Large intestine (tissue), 3 donors: ENCODE measurements around the gene PAMR1. TPM values are rescaled to one million over a fixed set of nuclear protein-coding genes. Genes with fewer than 3 reads are reported as not detected.
"Not testable (repeated sequence)": the region's sequence is repeated elsewhere in the genome, so short reads cannot be mapped to it uniquely, and the experiment has no call there.

Experiments used
- DNase-seq, 2 donors: peaks; one replicate each; pipeline versions ENCODE4 v3.0.0 to v3.0.0-alpha.2; 2013
- H3K27ac ChIP-seq: one replicate; pipeline ENCODE4 v1.5.1; 2013; ENCODE audit warnings: low read length
- H3K27me3 ChIP-seq: 2 replicates; pipeline ENCODE4 v1.6.1; 2013; ENCODE audit warnings: low read length; ENCODE audit not compliant: control insufficient read depth, insufficient read depth
- H3K36me3 ChIP-seq: 2 replicates; pipeline ENCODE4 v1.6.1; 2013; ENCODE audit warnings: low read length; ENCODE audit not compliant: control insufficient read depth, insufficient read depth
- H3K4me1 ChIP-seq: one replicate; pipeline ENCODE4 v1.6.1; 2013; ENCODE audit warnings: low read length; ENCODE audit not compliant: control insufficient read depth, insufficient read depth
- H3K4me3 ChIP-seq: one replicate; pipeline ENCODE4 v1.5.1; 2013; ENCODE audit warnings: low read length
- H3K9me3 ChIP-seq: one replicate; pipeline ENCODE4 v1.6.1; 2013; ENCODE audit warnings: mild to moderate bottlenecking, low read depth, low read length, moderate library complexity; ENCODE audit not compliant: control insufficient read depth
- WGBS: methylation state at CpG from one replicate; pipeline ENCODE4 v1.1.5; 2013; ENCODE audit warnings: low lambda C conversion rate; ENCODE audit not compliant: insufficient coverage; 5-methylcytosine and 5-hydroxymethylcytosine counted together
- polyA plus RNA-seq: library from polyadenylated mRNA; unstranded; fragments of 120-200 nt; gene quantifications from one replicate; pipeline ENCODE4 v1.2.1, GENCODE V29; 2013

PAMR1 gene
- polyA plus RNA-seq, 1 donor = 8.3 TPM

- H3K9me3 ChIP-seq = no peaks in the 10 kb centered on the region
- H3K27ac ChIP-seq = no peak overlapping the region
- H3K4me3 ChIP-seq = no peak overlapping the region
- no peaks in the 10 kb centered on the region for H3K4me1 ChIP-seq
- DNase-seq = no peak
- H3K36me3 ChIP-seq = no peaks in the 10 kb centered on the region
- peaks cover 2% of the 10 kb centered on the region for H3K27me3 ChIP-seq
Observed at GRCh38 chr11:35555488-35555887, 30.1 kb upstream of the PAMR1 start.

DNA sequence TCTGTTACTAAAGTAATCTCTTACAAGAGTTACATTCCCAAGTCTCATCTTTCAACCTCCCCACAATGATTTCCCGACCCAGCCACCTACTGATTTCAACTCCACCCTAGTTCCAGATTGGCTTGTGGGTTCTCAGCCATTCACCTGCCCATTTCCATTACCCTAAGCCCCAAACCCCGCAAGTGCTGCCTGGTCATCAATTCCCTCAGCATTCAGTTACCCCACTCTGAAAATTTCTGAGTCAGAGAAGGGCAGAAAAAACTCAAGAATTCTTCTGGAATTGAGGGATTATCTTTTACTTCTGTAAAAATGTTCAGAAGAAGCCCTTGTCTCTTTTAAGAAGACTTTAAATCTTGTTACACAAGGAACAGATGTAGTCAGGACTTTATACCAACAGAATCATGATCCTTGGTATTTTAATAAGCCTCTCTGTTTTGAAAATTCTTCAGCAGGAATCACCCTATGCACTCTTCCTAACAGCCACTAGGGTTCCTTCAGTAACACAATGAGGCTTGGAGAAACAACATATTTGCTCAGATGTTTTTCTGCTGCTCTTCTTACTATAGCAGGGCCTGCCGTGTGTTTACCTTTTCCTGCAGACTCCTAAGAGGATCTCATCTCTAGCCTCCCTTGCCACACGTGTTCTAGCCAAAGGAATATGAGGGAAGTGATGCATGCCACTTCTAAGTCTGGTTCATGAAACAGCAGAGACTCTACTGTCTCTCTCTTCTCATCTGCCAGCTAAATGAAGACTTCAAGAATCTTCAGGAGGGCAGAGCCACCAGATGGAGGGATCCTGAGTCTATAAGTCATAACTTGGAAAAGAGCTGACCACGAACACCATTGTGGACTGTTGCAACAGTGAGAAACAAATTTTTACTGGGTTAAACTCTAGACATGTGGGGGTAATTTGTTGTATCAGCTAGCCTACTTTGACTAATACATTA, 29.3 kb upstream of the PAMR1 start:
- Histone ChIP-seq H3K9me3 (no peaks in the 10 kb centered on the region), H3K36me3 (no peaks in the 10 kb centered on the region), H3K4me1 (no peaks in the 10 kb centered on the region), H3K27me3 (peaks cover 2% of the 10 kb centered on the region), H3K4me3 (no peak overlapping the region), H3K27ac (no peak overlapping the region)
- WGBS = 40% methylated on average over 1 of the region's 5 CpGs
- no peak for DNase-seq

GRCh38 chr11:35553831-35554230, 28.4 kb upstream of the PAMR1 start:
- no CpG with 5 or more reads among the region's 1 CpG for WGBS
- no peak for DNase-seq

GRCh38 chr11:35553021-35553420, 27.6 kb upstream of the PAMR1 start:
- H3K9me3 ChIP-seq = no peaks in the 10 kb centered on the region
- DNase-seq = no peak
- H3K27me3 ChIP-seq = no peaks in the 10 kb centered on the region
- no CpG with 5 or more reads among the region's 3 CpGs for WGBS
- no peak overlapping the region for H3K4me3 ChIP-seq
- no peak overlapping the region for H3K27ac ChIP-seq
- no peaks in the 10 kb centered on the region for H3K36me3 ChIP-seq
- H3K4me1 ChIP-seq = no peaks in the 10 kb centered on the region

More at GRCh38 chr11:35553831-35554230, 28.4 kb upstream of the PAMR1 start:
- H3K9me3 ChIP-seq = no peaks in the 10 kb centered on the region
- H3K4me3 ChIP-seq = no peak overlapping the region
- H3K36me3 ChIP-seq = no peaks in the 10 kb centered on the region
- no peaks in the 10 kb centered on the region for H3K4me1 ChIP-seq
- no peak overlapping the region for H3K27ac ChIP-seq
- H3K27me3 ChIP-seq = no peaks in the 10 kb centered on the region

DNA sequence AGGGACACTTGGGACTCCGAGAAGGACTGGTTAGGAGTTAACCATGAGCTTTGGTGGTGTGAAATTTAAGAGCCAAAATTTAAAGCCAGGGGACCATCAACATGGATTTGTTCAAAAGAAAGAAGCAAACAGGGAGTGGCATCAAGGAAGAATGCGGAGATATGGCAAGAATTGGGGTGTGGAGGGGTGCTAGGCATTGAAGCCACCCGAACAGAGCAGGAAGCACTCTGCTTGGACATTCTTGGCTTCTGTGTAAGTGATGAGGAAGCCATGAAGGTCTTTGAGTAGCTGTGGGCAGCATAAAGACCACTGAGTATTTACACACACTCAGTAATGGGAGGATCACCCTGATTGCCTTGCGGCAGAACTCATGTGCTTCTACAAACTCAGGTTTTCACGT, 27.2 kb upstream of the PAMR1 start:
- no peak for DNase-seq
- Histone ChIP-seq H3K27me3 (no peaks in the 10 kb centered on the region), H3K4me3 (no peak overlapping the region), H3K27ac (no peak overlapping the region), H3K9me3 (no peaks in the 10 kb centered on the region), H3K4me1 (no peaks in the 10 kb centered on the region), H3K36me3 (no peaks in the 10 kb centered on the region)
- WGBS = no CpG with 5 or more reads among the region's 5 CpGs

DNA sequence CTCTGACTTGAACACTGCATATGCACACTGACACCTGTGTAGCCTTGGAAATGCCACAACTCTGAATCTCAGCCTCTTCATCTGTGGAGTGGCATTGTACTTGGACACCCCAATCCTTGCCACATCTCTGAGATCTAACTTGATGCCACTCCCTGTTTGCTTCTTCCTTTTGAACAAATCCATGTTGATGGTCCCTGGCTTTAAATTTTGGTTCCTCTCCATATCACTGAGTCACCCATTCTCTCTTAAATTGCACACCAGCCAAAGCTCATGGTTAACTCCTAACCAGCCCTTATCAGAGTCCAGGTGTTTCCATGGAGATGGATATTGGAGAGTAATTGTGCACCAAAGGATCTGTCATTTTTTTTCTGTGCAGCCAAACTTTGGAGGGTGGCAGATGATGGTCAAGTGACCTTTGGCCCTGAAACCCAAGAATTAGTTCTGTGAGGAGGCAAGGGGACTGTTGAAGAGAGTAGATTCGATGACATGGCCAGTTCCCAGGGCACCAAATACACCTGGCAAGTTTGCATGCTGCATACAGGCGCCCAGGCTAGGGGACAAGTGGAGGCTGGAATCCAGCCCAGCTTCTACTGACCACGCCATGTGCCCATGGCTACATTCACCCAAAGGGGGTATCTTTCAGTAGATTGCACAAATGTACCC, 25.1 kb upstream of the PAMR1 start:
- no CpG with 5 or more reads among the region's 3 CpGs for WGBS
- H3K4me1 ChIP-seq = no peaks in the 10 kb centered on the region

DNA sequence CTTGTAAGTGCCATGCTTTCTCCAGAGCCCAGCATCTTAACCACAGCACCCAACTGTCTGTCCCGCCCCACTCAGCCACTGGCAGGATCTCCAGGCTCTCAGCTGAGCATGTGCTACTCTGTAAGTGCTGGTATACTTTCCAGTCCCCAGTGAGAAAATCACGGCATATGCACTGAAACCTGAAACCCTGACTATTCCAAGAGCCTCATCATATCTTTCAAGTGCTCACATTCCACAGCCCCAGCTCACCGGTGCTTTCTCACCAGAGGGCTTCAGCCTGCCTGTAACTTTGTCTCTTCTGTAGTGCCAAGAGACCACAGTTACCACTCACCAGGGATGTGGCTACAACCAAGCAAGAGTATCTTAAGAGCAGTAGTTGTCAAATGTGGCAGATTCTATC, 24.4 kb upstream of the PAMR1 start:
- Histone ChIP-seq H3K4me3 (no peak overlapping the region), H3K36me3 (no peaks in the 10 kb centered on the region), H3K4me1 (no peaks in the 10 kb centered on the region), H3K27me3 (no peaks in the 10 kb centered on the region), H3K27ac (no peak overlapping the region), H3K9me3 (no peaks in the 10 kb centered on the region)
- DNase-seq = no peak
- no CpG with 5 or more reads among the region's 3 CpGs for WGBS

More for the DNA sequence above, 25.1 kb upstream of the PAMR1 start:
- DNase-seq = no peak
- Histone ChIP-seq H3K9me3 (no peaks in the 10 kb centered on the region), H3K4me3 (no peak overlapping the region), H3K36me3 (no peaks in the 10 kb centered on the region), H3K27ac (no peak overlapping the region), H3K27me3 (no peaks in the 10 kb centered on the region)

GRCh38 chr11:35548925-35549561, 23.6 kb upstream of the PAMR1 start:
- no peak overlapping the region for H3K4me3 ChIP-seq
- WGBS = 65% methylated on average over 3 of the region's 4 CpGs

GRCh38 chr11:35547995-35548394, 22.6 kb upstream of the PAMR1 start:
- H3K4me3 ChIP-seq, H3K27me3 ChIP-seq, H3K27ac ChIP-seq, H3K9me3 ChIP-seq, DNase-seq, H3K36me3 ChIP-seq, H3K4me1 ChIP-seq: not testable (repeated sequence)
- no CpG with 5 or more reads among the region's 4 CpGs for WGBS

More at GRCh38 chr11:35548925-35549561, 23.6 kb upstream of the PAMR1 start:
- H3K27me3 ChIP-seq = no peaks in the 10 kb centered on the region
- no peaks in the 10 kb centered on the region for H3K4me1 ChIP-seq
- H3K27ac ChIP-seq = no peak overlapping the region
- no peaks in the 10 kb centered on the region for H3K9me3 ChIP-seq
- DNase-seq = no peak
- H3K36me3 ChIP-seq = no peaks in the 10 kb centered on the region

GRCh38 chr11:35546317-35546716, 20.9 kb upstream of the PAMR1 start:
- no peaks in the 10 kb centered on the region for H3K27me3 ChIP-seq
- no peak for DNase-seq
- WGBS = 86% methylated on average over 1 of the region's 3 CpGs

More at GRCh38 chr11:35546317-35546716, 20.9 kb upstream of the PAMR1 start:
- Histone ChIP-seq H3K36me3 (no peaks in the 10 kb centered on the region), H3K9me3 (no peaks in the 10 kb centered on the region), H3K4me1 (no peaks in the 10 kb centered on the region), H3K27ac (no peak overlapping the region), H3K4me3 (no peak overlapping the region)
